BLaER1 treated with 17β-estradiol and CSF1 and Interleukin-3, amounts not matched to agents 10 nM and 100 nM (cell line): ENCODE results near the gene PDGFRB.

Experiments
- H3K27ac ChIP-seq, 11 experiments: shearing (Covaris generic); formaldehyde crosslinking; 2 replicates each; pipeline ENCODE4 v1.8.1; 2022
- H3K27me3 ChIP-seq, 11 experiments: shearing (Covaris generic); formaldehyde crosslinking; 2 replicates each; pipeline ENCODE4 v1.8.1; 2022
- H3K36me3 ChIP-seq, 11 experiments: shearing (Covaris generic); formaldehyde crosslinking; 2 replicates each; pipeline ENCODE4 v1.8.1; 2022
- H3K4me1 ChIP-seq, 10 experiments: shearing (Covaris generic); formaldehyde crosslinking; 2 replicates each; pipeline ENCODE4 v1.8.1; 2022
- H3K4me2 ChIP-seq, 11 experiments: shearing (Covaris generic); formaldehyde crosslinking; 2 replicates each; pipeline ENCODE4 v1.8.1; 2022
- H3K4me3 ChIP-seq, 10 experiments: shearing (Covaris generic); formaldehyde crosslinking; 2 replicates each; pipeline ENCODE4 v1.8.1; 2022
- H3K9ac ChIP-seq, 11 experiments: shearing (Covaris generic); formaldehyde crosslinking; 2 replicates each; pipeline ENCODE4 v1.8.1; 2022
- H3K9me3 ChIP-seq, 11 experiments: shearing (Covaris generic); formaldehyde crosslinking; replicated peaks in 1 of 11; 2 replicates each; pipeline ENCODE4 v1.8.1; 2022
- H4K20me1 ChIP-seq, 11 experiments: shearing (Covaris generic); formaldehyde crosslinking; 2 replicates each; pipeline ENCODE4 v1.8.1; 2022
- Cebpa-rat ChIP-seq, 11 experiments: shearing (Covaris generic); IDR thresholded peaks; 2 replicates each; pipeline ENCODE4 v1.8.1; 2022

PDGFRB gene

GRCh38 chr5:150178262-150178661, 22.6 kb upstream of the PDGFRB start:
- H3K9ac ChIP-seq: no peak overlapping the region
- H3K4me2 ChIP-seq: no peak overlapping the region
- no peak overlapping the region for H3K27ac ChIP-seq
- H3K27me3 ChIP-seq: no peaks in the 10 kb centered on the region
- no peaks in the 10 kb centered on the region for H3K9me3 ChIP-seq
- H4K20me1 ChIP-seq: no peaks in the 10 kb centered on the region
- H3K36me3 ChIP-seq: no peaks in the 10 kb centered on the region
- no peak for TF ChIP-seq Cebpa-rat (IDR thresholded peaks at IDR 0.05)
- H3K4me1 ChIP-seq: peaks cover 10 to 40% (median 22%) of the 10 kb centered on the region in 10 experiments
- H3K4me3 ChIP-seq: no peak overlapping the region

DNA sequence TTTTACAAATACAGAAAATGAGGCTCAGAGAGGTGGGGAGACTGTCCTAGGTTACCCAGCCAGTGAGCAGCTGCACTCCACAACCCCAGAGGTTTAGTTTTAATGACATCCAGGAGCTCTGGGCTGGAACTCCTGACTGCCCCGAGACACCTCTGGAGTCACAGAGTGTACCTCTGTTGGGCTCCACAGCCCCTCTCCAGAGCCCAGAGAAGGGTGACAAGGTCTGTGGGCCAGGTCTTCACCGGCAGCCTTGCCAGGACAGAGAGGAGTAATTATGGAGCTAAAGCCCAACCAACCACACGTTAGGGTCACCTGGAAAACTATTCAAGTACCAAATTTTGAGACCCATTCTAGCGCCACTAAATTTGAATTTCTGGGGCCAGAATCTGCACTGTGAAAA, 22.1 kb upstream of the PDGFRB start:
- no peak overlapping the region for H3K4me2 ChIP-seq
- no peaks in the 10 kb centered on the region for H3K36me3 ChIP-seq
- no peak overlapping the region for H3K4me3 ChIP-seq
- no peak for TF ChIP-seq Cebpa-rat (IDR thresholded peaks at IDR 0.05)
- no peaks in the 10 kb centered on the region for H4K20me1 ChIP-seq
- H3K9me3 ChIP-seq: no peaks in the 10 kb centered on the region
- H3K27me3 ChIP-seq: no peaks in the 10 kb centered on the region
- H3K9ac ChIP-seq: no peak overlapping the region
- no peak overlapping the region for H3K27ac ChIP-seq
- H3K4me1 ChIP-seq: peaks cover 10 to 41% (median 22%) of the 10 kb centered on the region in 10 experiments

DNA sequence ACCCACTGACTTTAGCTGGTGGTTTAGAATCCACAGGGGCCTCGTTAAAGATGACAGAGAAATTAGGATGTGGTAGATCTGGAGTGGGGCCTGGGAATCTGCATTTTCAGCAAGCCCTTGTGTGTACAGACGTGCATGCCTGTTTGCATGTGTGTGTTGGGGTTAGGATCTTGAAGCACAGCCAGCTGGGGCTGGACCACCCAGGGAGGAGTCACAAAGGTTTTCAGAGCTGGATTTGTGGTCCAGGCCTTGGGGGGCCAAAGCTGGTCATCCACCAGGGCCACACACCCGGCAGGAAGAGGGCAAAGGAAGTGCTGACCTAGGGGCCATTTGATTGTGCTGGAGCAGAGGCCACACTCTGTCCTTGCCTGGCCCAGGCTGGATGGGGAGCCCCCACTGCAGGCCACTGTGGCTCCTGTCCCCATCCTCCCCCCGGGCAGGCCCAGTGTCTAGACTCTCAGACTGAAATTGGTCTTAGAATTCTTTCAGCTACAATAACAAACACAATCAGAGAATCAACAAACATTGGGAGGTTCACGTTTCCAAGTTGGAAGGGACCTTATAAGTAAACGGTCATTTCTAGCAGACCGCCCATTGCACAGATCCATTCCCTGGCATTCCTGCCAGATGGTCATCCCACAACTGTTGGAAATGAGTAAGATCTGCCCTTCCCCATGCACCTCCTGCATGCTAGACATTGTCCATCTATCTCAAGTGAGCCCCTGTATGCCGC, 21.3 kb upstream of the PDGFRB start:
- Histone ChIP-seq H3K4me3 (no peak overlapping the region), H3K36me3 (no peaks in the 10 kb centered on the region), H3K9ac (no peak overlapping the region), H3K27me3 (no peaks in the 10 kb centered on the region), H4K20me1 (no peaks in the 10 kb centered on the region), H3K4me1 (peaks cover 10 to 41% (median 22%) of the 10 kb centered on the region in 10 experiments), H3K27ac (no peak overlapping the region), H3K9me3 (no peaks in the 10 kb centered on the region), H3K4me2 (peak overlapping the region in 5 of 11 experiments; percentile 20 to 49 (median 43); a peak in 9 of 22 replicates)
- no peak for TF ChIP-seq Cebpa-rat (IDR thresholded peaks at IDR 0.05)

DNA sequence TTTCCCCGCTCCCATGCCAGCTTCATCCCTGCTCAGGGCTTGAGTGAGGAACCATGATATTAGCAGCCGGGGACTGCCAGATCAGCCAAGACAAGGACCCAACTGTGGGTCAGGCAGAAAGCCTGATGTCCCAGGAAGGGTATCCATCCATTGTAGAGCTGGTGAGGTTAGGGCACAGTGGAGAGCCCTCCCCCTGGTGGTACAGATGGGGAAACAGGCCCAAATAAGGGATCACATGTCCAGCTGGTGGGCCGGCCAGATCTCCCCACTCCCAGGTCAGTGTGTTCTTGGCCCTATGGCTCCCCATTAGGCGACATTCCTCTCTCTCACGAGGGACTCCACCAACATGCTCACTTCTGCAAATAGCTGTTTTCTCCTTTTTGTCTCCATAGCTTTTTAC, 19.9 kb upstream of the PDGFRB start:
- H3K27me3 ChIP-seq: no peaks in the 10 kb centered on the region
- H3K27ac ChIP-seq: no peak overlapping the region

DNA sequence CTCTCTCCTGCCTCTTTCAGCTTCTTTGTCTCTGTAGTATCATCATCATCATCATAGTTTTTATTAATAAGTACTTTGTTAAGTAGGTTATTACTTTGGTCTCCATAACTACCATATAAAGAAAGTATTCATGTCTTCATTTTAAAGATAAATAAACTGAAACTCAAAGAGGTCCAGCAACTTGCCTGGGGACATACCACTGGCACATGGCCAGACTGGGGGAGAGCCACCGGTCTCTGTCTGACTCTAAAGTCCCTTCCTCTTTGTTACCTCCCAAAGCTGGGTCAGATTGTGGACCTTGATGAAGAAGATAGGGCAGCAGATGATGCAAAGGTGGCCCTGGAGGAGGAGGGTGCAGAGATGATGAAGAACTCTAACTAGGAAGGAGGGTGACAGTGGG, 19.4 kb upstream of the PDGFRB start:
- Histone ChIP-seq H4K20me1 (no peaks in the 10 kb centered on the region), H3K27ac (no peak overlapping the region)

More for the DNA sequence above, 19.9 kb upstream of the PDGFRB start:
- H3K9ac ChIP-seq: no peak overlapping the region
- H3K4me1 ChIP-seq: peaks cover 4 to 37% (median 17%) of the 10 kb centered on the region in 10 experiments
- H3K9me3 ChIP-seq: no peaks in the 10 kb centered on the region
- TF ChIP-seq Cebpa-rat (IDR thresholded peaks at IDR 0.05): no peak
- peak overlapping the region in 2 of 11 experiments; percentile 10 to 49; a peak in 2 of 22 replicates for H3K4me2 ChIP-seq
- no peaks in the 10 kb centered on the region for H3K36me3 ChIP-seq
- no peak overlapping the region for H3K4me3 ChIP-seq
- no peaks in the 10 kb centered on the region for H4K20me1 ChIP-seq

DNA sequence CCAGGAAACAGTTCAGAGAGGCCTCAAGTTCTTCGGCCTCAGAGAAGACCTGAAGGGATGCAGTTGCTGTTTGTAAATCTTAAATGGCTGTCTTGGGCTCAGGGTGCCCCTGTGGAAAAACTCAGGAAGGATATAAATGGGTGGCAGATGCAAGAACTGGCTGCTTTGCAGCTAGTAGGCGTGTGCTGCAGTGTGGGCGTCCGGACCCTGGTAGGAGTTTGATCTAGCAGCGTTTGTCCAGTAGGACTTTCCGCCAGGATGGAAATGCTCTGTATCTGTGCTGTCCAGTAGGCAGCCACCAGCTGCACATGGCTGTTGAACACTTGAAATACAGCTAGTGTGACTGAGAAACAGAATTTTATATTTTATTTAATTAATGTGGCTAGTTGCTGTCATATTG, 18.6 kb upstream of the PDGFRB start:
- peak overlapping the region in 4 of 11 experiments; percentile 2 to 21 (median 18); a peak in 2 of 22 replicates for H3K4me2 ChIP-seq
- no peak for TF ChIP-seq Cebpa-rat (IDR thresholded peaks at IDR 0.05)
- H3K4me3 ChIP-seq: no peak overlapping the region

More for the DNA sequence above, 19.4 kb upstream of the PDGFRB start:
- Histone ChIP-seq H3K27me3 (no peaks in the 10 kb centered on the region), H3K9me3 (no peaks in the 10 kb centered on the region), H3K4me2 (peak overlapping the region in 1 of 11 experiments; percentile 10; a peak in 1 of 22 replicates), H3K4me1 (peaks cover 0 to 33% (median 13%) of the 10 kb centered on the region in 10 experiments; a peak in 13 of 20 replicates), H3K36me3 (no peaks in the 10 kb centered on the region), H3K4me3 (no peak overlapping the region), H3K9ac (no peak overlapping the region)
- TF ChIP-seq Cebpa-rat (IDR thresholded peaks at IDR 0.05): no peak

DNA sequence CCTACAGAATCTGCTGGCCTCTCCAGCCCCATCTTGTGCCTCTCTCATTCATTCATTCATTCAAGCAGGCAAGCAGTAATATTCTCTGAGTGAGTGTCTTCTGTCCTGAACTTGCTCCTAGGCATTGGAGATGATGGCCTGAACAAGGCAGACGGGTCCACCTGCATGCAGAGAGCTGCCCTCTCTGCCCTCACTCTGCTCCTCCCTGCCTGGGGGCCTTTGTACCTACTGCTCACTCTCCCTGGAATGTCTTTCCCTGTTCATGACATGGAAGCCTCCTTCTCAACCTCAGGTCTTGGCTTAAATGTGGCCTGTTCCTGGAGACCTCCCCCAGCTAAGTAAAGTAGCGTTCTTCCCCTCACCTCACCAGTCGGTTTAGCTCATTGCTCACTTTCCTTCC, 17.5 kb upstream of the PDGFRB start:
- Histone ChIP-seq H3K9ac (no peak overlapping the region), H3K27me3 (no peaks in the 10 kb centered on the region), H3K4me1 (peaks cover 6 to 33% (median 13%) of the 10 kb centered on the region in 10 experiments; a peak in 16 of 20 replicates), H3K36me3 (no peaks in the 10 kb centered on the region), H3K4me3 (no peak overlapping the region), H3K27ac (no peak overlapping the region), H4K20me1 (no peaks in the 10 kb centered on the region), H3K4me2 (no peak overlapping the region), H3K9me3 (no peaks in the 10 kb centered on the region)
- no peak for TF ChIP-seq Cebpa-rat (IDR thresholded peaks at IDR 0.05)

More for the DNA sequence above, 18.6 kb upstream of the PDGFRB start:
- Histone ChIP-seq H3K36me3 (no peaks in the 10 kb centered on the region), H3K4me1 (peaks cover 0 to 33% (median 13%) of the 10 kb centered on the region in 10 experiments; a peak in 13 of 20 replicates), H3K9ac (no peak overlapping the region), H4K20me1 (no peaks in the 10 kb centered on the region), H3K27me3 (no peaks in the 10 kb centered on the region), H3K9me3 (no peaks in the 10 kb centered on the region), H3K27ac (no peak overlapping the region)

GRCh38 chr5:150172556-150172955, 16.9 kb upstream of the PDGFRB start:
- Histone ChIP-seq H3K4me1 (peaks cover 6 to 33% (median 13%) of the 10 kb centered on the region in 10 experiments; a peak in 16 of 20 replicates), H3K4me2 (no peak overlapping the region), H3K4me3 (no peak overlapping the region), H3K9ac (no peak overlapping the region), H3K27me3 (no peaks in the 10 kb centered on the region), H3K9me3 (no peaks in the 10 kb centered on the region), H4K20me1 (no peaks in the 10 kb centered on the region), H3K27ac (no peak overlapping the region), H3K36me3 (no peaks in the 10 kb centered on the region)
- no peak for TF ChIP-seq Cebpa-rat (IDR thresholded peaks at IDR 0.05)

DNA sequence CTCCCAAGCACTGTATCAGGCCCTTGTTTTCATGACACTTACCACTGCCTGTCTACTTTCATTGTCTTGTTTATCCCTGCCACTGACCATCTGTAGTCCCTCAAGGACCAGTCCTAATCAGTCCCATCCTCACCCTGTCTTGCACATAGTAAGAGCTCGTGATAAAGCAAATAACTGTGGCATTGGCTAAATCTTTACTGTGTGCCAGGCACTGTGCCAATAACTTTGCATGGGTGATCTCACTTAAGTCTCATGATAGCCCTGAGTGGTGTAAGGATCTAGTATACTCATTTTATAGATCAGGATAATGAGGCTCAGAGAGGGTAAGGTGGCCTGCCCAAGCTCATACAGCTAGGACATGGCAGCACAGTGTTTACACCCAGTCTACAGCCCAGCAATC, 16.5 kb upstream of the PDGFRB start:
- H3K4me3 ChIP-seq: no peak overlapping the region
- no peak overlapping the region for H3K4me2 ChIP-seq
- H3K9me3 ChIP-seq: no peaks in the 10 kb centered on the region
- no peaks in the 10 kb centered on the region for H4K20me1 ChIP-seq
- no peak overlapping the region for H3K9ac ChIP-seq
- TF ChIP-seq Cebpa-rat (IDR thresholded peaks at IDR 0.05): no peak
- H3K27me3 ChIP-seq: no peaks in the 10 kb centered on the region
- no peaks in the 10 kb centered on the region for H3K36me3 ChIP-seq
- peaks cover 6 to 33% (median 13%) of the 10 kb centered on the region in 10 experiments; a peak in 16 of 20 replicates for H3K4me1 ChIP-seq
- H3K27ac ChIP-seq: no peak overlapping the region

GRCh38 chr5:150168864-150169263, 13.2 kb upstream of the PDGFRB start:
- Histone ChIP-seq H3K27me3 (no peaks in the 10 kb centered on the region), H3K4me3 (no peak overlapping the region), H3K27ac (no peak overlapping the region), H4K20me1 (no peaks in the 10 kb centered on the region), H3K36me3 (no peaks in the 10 kb centered on the region), H3K9me3 (no peaks in the 10 kb centered on the region), H3K4me2 (peak overlapping the region in 2 of 11 experiments; percentile 23 to 37; a peak in 3 of 22 replicates), H3K9ac (no peak overlapping the region), H3K4me1 (peaks cover 18 to 33% (median 25%) of the 10 kb centered on the region in 10 experiments)
- no peak for TF ChIP-seq Cebpa-rat (IDR thresholded peaks at IDR 0.05)
